HEK293T (cell line): Measurements from ENCODE around the gene STK16.

Source experiments
- ARNT ChIP-seq: fragments of 450-650 bp; IDR thresholded peaks from 2 replicates; pipeline ENCODE4 v1.6.1; 2017; ENCODE audit warnings: mild to moderate bottlenecking
- BHLHE40 ChIP-seq: fragments of 450-650 bp; IDR thresholded peaks from 2 replicates; pipeline ENCODE4 v1.6.1; 2016; ENCODE audit warnings: mild to moderate bottlenecking, moderate library complexity, borderline replicate concordance
- CTBP1 ChIP-seq: fragments of 450-650 bp; IDR thresholded peaks from 2 replicates; pipeline ENCODE4 v1.6.1; 2016; ENCODE audit warnings: borderline replicate concordance
- ELF4 ChIP-seq: fragments of 450-650 bp; IDR thresholded peaks from 2 replicates; pipeline ENCODE4 v1.6.1; 2017; ENCODE audit warnings: antibody characterized with exemption
- FOXA1 ChIP-seq: fragments of 450-650 bp; IDR thresholded peaks from 2 replicates; pipeline ENCODE4 v1.6.1; 2016; ENCODE audit warnings: mild to moderate bottlenecking
- FOXK2 ChIP-seq: fragments of 450-650 bp; IDR thresholded peaks from 2 replicates; pipeline ENCODE4 v1.6.1; 2016; ENCODE audit warnings: mild to moderate bottlenecking
- FOXM1 ChIP-seq: fragments of 450-650 bp; IDR thresholded peaks from 2 replicates; pipeline ENCODE4 v1.6.1; 2017; ENCODE audit warnings: mild to moderate bottlenecking, borderline replicate concordance
- HDGF ChIP-seq: fragments of 450-650 bp; IDR thresholded peaks from 2 replicates; pipeline ENCODE4 v1.6.1; 2017; ENCODE audit warnings: antibody characterized with exemption, borderline replicate concordance
- NFRKB ChIP-seq: fragments of 450-650 bp; IDR thresholded peaks from 2 replicates; pipeline ENCODE4 v1.6.1; 2016; ENCODE audit warnings: mild to moderate bottlenecking, moderate library complexity
- PKNOX1 ChIP-seq: fragments of 450-650 bp; IDR thresholded peaks from 2 replicates; pipeline ENCODE4 v1.6.1; 2016
- SUZ12 ChIP-seq: fragments of 450-650 bp; IDR thresholded peaks from 2 replicates; pipeline ENCODE4 v1.6.1; 2016; ENCODE audit warnings: mild to moderate bottlenecking
- TARDBP ChIP-seq: fragments of 450-650 bp; IDR thresholded peaks from 2 replicates; pipeline ENCODE4 v1.6.1; 2016
- ZNF384 ChIP-seq: fragments of 450-650 bp; IDR thresholded peaks from 2 replicates; pipeline ENCODE4 v1.6.1; 2016

GRCh38 chr2:219210196-219210885 is 34.9 kb upstream of the STK16 start:
- no peak for TF ChIP-seq ELF4
- TF ChIP-seq PKNOX1: no peak
- no peak for TF ChIP-seq FOXM1
- TF ChIP-seq FOXA1: no peak
- TF ChIP-seq CTBP1: no peak
- TF ChIP-seq ARNT: no peak
- TF ChIP-seq SUZ12: no peak
- no peak for TF ChIP-seq BHLHE40
- no peak for TF ChIP-seq FOXK2
- TF ChIP-seq HDGF: no peak
- TF ChIP-seq TARDBP: no peak
- no peak for TF ChIP-seq ZNF384
- no peak for TF ChIP-seq NFRKB
